NT2/D1 (cell line): ENCODE data around the gene PRR4.

Experiments used
- DNase-seq: peaks from one replicate; pipeline ENCODE4 v3.0.0-alpha.2; 2011; ENCODE audit warnings: low read depth, low spot score
- H3K27me3 ChIP-seq: 2 replicates; pipeline ENCODE4 v1.6.0; 2011; ENCODE audit warnings: mild to moderate bottlenecking; ENCODE audit not compliant: insufficient read length, insufficient read depth
- H3K36me3 ChIP-seq: 2 replicates; pipeline ENCODE4 v1.6.1; 2011; ENCODE audit warnings: mild to moderate bottlenecking, low read length, mixed read lengths; ENCODE audit not compliant: insufficient read depth, insufficient read length
- H3K4me1 ChIP-seq: 2 replicates; pipeline ENCODE4 v1.5.1; 2011; ENCODE audit not compliant: insufficient read depth, insufficient read length
- H3K4me3 ChIP-seq: 2 replicates; pipeline ENCODE4 v1.5.1; 2011; ENCODE audit warnings: low read depth; ENCODE audit not compliant: insufficient read length
- H3K9ac ChIP-seq: 2 replicates; pipeline ENCODE4 v1.6.0; 2011; ENCODE audit warnings: low read depth; ENCODE audit not compliant: insufficient read length
- H3K9me3 ChIP-seq: 2 replicates; pipeline ENCODE4 v1.5.1; 2011; ENCODE audit warnings: mild to moderate bottlenecking, low read length; ENCODE audit not compliant: insufficient read depth
- SUZ12 ChIP-seq: IDR thresholded peaks from 2 replicates; pipeline ENCODE4 v1.6.1; 2011; ENCODE audit not compliant: insufficient read length, insufficient read depth; ENCODE audit errors: extremely low read depth
- YY1 ChIP-seq: IDR thresholded peaks from 2 replicates; pipeline ENCODE4 v1.6.1; 2011; ENCODE audit not compliant: insufficient read length, insufficient read depth
- ZNF274 ChIP-seq: IDR thresholded peaks from 2 replicates; pipeline ENCODE4 v1.6.1; 2011; ENCODE audit warnings: mild to moderate bottlenecking, low read depth, low read length

Gene PRR4

GRCh38 chr12:10849425-10849878 is at the start of gene PRR4:
Gene PRR4 (minus strand): TSS chr12:10849475. CDS start chr12:10849437, 38 bp downstream.
- Histone ChIP-seq H3K4me3 (no peak within 1 kb of the TSS), H3K9me3 (no peaks in the 10 kb centered on the region), H3K4me1 (peaks cover 8% of the 10 kb centered on the region), H3K36me3 (no peaks in the 10 kb centered on the region), H3K27me3 (no peaks in the 10 kb centered on the region), H3K9ac (no peak within 1 kb of the TSS)
- TF ChIP-seq YY1 (no peak), SUZ12 (no peak), ZNF274 (no peak)
- no peak for DNase-seq

DNA sequence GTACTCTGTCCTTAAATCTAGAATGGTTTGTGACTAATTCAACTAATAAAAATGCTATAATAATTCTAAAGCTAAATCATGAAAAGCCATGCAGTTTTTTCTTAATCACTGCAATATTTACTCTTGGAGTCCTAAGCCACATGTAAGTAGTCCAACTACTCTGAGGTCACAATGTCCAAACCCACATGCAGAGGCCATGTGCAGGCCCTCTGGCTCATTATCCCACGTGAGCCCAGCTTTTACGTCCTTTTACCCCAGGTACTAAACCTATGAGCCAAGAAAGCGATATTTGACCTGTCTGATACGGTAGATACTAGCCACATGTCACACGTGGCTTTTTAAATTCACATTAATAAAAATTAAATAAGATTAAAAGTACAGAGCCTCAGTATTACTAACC is 47.6 kb upstream of the PRR4 start:
- no peak overlapping the region for H3K4me3 ChIP-seq
- no peaks in the 10 kb centered on the region for H3K9me3 ChIP-seq
- no peaks in the 10 kb centered on the region for H3K36me3 ChIP-seq
- no peak for TF ChIP-seq SUZ12
- no peaks in the 10 kb centered on the region for H3K27me3 ChIP-seq
- no peaks in the 10 kb centered on the region for H3K4me1 ChIP-seq
- DNase-seq: no peak
- H3K9ac ChIP-seq: no peak overlapping the region

DNA sequence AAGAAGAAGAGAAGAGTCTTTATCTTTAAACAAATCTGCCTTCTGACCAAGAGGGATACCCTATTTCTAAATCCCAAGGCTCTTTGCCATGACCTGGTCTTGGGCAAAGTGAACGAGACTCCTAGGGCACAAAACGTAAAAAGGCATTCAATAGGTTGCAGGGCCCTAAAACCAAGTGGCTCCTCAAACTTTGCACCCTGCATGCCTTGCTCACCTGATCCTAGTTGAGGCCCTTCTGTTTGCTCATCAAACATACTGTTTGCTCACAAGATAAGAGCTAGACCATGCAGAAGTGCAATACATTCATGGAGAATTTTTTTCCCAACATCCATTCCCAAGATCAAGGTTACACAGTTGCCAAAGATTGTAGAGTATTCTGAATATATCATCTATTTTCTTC is 42.7 kb upstream of the PRR4 start:
- H3K36me3 ChIP-seq: no peaks in the 10 kb centered on the region
- TF ChIP-seq YY1 (no peak), SUZ12 (no peak), ZNF274 (no peak)
- DNase-seq: no peak
- no peak overlapping the region for H3K4me3 ChIP-seq
- no peaks in the 10 kb centered on the region for H3K4me1 ChIP-seq
- no peak overlapping the region for H3K9ac ChIP-seq
- H3K9me3 ChIP-seq: no peaks in the 10 kb centered on the region
- H3K27me3 ChIP-seq: no peaks in the 10 kb centered on the region

- Histone ChIP-seq H3K4me3 (no peak overlapping the region), H3K27me3 (no peaks in the 10 kb centered on the region)
- TF ChIP-seq YY1 (no peak), ZNF274 (no peak), SUZ12 (no peak)
These were observed 40.0 kb upstream of the PRR4 start for GRCh38 chr12:10889226-10889625.

GRCh38 chr12:10884086-10884725 is 34.9 kb upstream of the PRR4 start, which contains the start of gene PRH1:
Gene PRH1 (minus strand): TSS chr12:10884255. CDS start chr12:10884217, 38 bp downstream.
- Histone ChIP-seq H3K9me3 (no peaks in the 10 kb centered on the region), H3K9ac (no peak within 1 kb of the TSS), H3K27me3 (no peaks in the 10 kb centered on the region), H3K4me3 (no peak within 1 kb of the TSS), H3K36me3 (no peaks in the 10 kb centered on the region), H3K4me1 (no peaks in the 10 kb centered on the region)
- DNase-seq: no peak
- TF ChIP-seq SUZ12 (no peak), YY1 (no peak), ZNF274 (no peak)

More at GRCh38 chr12:10889226-10889625, 40.0 kb upstream of the PRR4 start:
- Histone ChIP-seq H3K9me3 (no peaks in the 10 kb centered on the region), H3K9ac (no peak overlapping the region), H3K4me1 (no peaks in the 10 kb centered on the region), H3K36me3 (no peaks in the 10 kb centered on the region)
- no peak for DNase-seq

DNA sequence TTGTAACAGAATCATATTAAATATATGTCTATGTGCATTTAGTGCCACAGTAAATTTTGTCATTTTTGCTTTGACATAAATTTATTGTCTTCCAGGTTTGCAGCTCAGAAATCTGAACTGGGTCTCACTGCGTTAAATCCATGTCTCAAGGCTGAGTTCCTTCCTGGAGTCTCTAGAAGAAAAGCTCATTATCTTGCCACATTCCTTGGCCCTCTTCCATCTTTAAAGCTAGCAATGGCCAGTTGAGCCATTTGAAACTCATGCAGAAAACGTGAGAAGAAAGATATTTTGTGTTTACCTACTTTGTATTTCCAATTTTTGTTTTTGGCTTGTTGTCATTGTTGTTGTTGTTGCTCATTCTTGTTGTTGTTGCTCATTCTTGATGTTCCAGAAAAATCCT is 24.1 kb upstream of the PRR4 start:
- no peaks in the 10 kb centered on the region for H3K9me3 ChIP-seq
- DNase-seq: no peak
- no peak overlapping the region for H3K9ac ChIP-seq
- no peak overlapping the region for H3K4me3 ChIP-seq
- H3K4me1 ChIP-seq: no peaks in the 10 kb centered on the region
- no peaks in the 10 kb centered on the region for H3K27me3 ChIP-seq
- peaks cover 7% of the 10 kb centered on the region for H3K36me3 ChIP-seq
- TF ChIP-seq SUZ12 (no peak), ZNF274 (no peak), YY1 (no peak)

- no peaks in the 10 kb centered on the region for H3K4me1 ChIP-seq
- no peaks in the 10 kb centered on the region for H3K9me3 ChIP-seq
- no peak overlapping the region for H3K9ac ChIP-seq
- TF ChIP-seq YY1 (no peak), SUZ12 (no peak), ZNF274 (no peak)
- H3K36me3 ChIP-seq: no peaks in the 10 kb centered on the region
- DNase-seq: no peak
- H3K27me3 ChIP-seq: no peaks in the 10 kb centered on the region
- H3K4me3 ChIP-seq: no peak overlapping the region
These were observed 18.1 kb upstream of the PRR4 start for GRCh38 chr12:10867381-10867780.
